HG03135 (cell line): ENCODE data around the gene SLC25A25.
"Not testable (repeated sequence)": the region's sequence is repeated elsewhere in the genome, so short reads cannot be mapped to it uniquely, and the experiment has no call there.

Experiments
- ATAC-seq: cut with Tn5 transposase; IDR thresholded peaks from one replicate; pipeline ENCODE4 v1.9.1; 2021; ENCODE audit warnings: mild to moderate bottlenecking, moderate library complexity; ENCODE audit not compliant: unreplicated experiment

The SLC25A25 gene

GRCh38 chr9:128108269-128109049 lies 40.4 kb downstream of the SLC25A25 start:
- ATAC-seq, result no peak

- no peak for ATAC-seq
Observed at GRCh38 chr9:128109050-128109709, 41.1 kb downstream of the SLC25A25 start.

DNA sequence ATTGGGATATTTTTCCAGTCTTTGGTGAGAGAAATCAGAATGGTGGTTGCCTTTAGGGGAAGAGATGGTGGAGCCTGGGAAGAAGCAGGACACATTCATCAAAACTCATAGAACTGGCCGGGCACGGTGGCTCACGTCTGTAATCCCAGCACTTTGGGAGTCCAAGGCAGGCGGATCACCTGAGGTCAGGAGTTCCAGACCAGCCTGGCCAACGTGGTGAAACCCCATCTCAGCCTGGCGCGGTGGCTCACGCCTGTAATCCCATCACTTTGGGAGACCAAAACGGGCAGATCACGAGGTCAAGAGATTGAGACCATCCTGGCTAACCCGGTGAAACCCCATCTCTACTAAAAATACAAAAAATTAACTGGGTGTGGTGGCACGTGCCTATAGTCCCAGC lies 43.7 kb downstream of the SLC25A25 start:
- not testable (repeated sequence) for ATAC-seq

GRCh38 chr9:128113526-128114325 lies 45.7 kb downstream of the SLC25A25 start:
- ATAC-seq, result no peak

- ATAC-seq, result no peak
Observed at GRCh38 chr9:128114326-128115186, 46.5 kb downstream of the SLC25A25 start.

DNA sequence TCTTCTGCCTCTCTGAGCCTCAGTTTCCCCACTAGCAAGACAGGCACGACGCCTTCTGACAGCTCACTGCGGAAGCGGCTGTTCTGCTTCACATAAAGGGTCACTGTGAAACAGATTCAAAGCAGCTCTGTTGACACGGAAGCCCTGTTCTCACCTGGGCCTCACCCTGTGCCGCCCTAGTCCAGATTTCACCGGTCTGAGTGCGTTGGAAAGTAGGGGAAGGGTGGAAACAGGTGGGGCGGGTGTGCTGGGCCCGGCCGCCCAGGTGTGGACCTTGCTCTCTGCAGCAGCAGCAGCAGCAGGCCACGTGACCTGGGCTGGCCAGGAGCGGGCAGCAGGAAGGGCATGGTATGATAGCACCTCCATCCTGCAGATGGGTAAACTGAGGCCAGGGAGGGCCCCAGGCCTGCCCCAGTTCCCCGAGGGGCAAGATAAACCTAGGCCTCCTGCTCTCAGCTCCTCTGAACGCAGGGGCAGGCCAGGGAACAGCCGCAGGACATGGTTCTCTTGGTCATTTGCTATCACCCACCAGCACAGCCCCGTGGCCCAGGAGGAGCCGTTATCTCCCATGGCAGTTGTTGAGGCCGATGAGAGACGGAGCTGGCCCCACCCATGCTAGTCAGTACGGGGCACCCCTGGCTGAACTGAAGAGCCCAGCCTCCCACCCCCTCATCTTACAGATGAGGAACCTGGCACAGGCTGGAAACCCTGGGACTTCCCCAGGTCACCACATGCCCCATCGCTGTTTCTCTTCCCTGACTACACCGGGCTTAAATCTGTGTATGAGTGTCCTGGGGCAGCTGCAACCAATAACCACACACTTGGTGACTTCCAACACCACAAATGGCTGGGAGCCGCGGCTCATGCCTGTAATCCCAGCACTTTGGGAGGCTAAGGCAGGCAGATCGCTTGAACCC lies 47.4 kb downstream of the SLC25A25 start:
- ATAC-seq, result no peak

- no peak for ATAC-seq
Observed at GRCh38 chr9:128116104-128117083, 48.4 kb downstream of the SLC25A25 start.

- peak; percentile 61 for ATAC-seq
Observed at GRCh38 chr9:128117613-128118471, 49.8 kb downstream of the SLC25A25 start.

DNA sequence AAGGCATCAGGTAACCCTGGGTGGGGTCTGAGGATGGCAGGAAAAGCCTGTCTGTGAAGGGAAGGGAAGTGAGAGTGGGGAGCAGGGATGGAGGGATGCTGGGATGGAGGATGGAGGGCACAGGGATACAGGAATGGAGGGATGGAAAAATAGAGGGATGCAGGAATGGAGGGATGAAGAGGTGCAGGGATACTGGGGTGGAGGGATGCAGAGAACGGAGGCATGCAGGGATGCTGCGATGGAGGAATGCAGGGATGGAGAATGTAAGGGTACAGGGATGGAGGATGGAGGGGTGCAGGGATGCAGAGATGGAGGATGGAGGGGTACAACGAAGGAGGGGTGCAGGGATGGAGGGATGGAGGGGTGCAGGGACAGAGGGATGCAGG lies 50.4 kb downstream of the SLC25A25 start:
- ATAC-seq, result no peak

DNA sequence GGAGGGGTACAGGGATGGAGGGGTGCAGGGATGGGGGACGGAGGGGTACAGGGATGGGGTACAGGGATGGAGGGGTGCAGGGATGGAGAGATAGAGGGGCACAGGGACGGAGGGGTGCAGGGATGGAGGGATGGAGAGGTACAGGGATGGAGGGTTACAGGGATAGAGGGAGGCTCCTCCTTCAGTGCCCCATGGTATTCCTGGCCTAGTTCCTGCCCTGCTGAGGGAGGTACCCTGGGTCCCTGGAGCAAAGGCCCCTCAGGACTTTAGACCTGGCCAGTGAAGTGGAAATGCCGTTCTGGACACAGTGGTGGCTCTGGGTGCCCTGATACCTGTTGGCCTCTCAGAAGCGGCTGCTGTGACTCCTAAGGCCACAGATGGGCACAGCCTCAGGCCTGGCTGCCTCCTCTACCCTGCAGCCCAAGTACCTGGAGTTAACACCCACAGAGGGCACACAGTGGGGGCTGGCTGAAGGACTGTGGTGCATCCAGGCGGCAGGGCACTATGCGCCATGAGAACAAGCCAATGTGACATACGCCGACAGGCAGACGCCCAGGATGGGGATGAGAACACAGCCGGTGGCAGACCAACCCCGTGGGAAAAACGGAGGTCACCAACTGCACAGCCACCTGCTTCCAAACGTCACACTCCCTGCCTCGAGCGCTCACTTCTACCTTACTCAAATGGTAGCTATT lies 51.1 kb downstream of the SLC25A25 start:
- no peak for ATAC-seq

DNA sequence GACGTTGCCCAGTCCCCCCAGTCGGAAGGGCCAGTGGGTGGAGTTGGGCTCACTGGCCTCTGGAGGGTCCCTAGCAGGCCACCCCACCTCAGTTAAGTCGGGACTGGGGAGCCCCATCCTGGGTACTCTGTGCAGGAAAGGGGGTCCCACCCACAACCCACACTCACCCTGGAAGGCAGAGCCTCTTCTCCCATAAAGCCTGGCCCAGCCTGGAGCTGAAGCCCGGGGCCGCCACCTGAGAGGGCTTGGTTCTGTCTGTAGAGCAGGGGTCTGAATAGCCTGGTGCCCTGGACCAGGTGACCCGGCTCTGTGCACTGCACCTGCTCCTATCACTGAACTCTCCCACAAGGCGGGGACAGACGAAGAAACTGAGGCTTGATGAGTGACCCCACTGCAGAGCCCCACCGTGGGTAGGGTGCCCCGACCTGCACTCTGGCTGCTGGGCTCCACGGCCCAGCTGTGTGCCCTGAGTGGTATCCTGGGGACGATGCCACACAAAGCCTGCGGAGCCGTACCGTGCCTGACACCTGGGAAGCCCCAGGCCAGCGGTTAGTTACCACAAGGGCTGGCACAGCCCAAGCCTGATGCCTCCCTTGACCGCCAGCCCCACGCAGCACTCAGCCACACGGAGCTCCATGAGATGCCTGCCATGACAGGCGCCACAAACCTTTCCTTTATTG lies 52.2 kb downstream of the SLC25A25 start:
- ATAC-seq, result no peak

- no peak for ATAC-seq
Observed at GRCh38 chr9:128120741-128121465, 52.9 kb downstream of the SLC25A25 start.

- no peak for ATAC-seq
Observed at GRCh38 chr9:128121466-128121810, 53.4 kb downstream of the SLC25A25 start.

GRCh38 chr9:128121924-128122808 lies 54.1 kb downstream of the SLC25A25 start:
- no peak for ATAC-seq

DNA sequence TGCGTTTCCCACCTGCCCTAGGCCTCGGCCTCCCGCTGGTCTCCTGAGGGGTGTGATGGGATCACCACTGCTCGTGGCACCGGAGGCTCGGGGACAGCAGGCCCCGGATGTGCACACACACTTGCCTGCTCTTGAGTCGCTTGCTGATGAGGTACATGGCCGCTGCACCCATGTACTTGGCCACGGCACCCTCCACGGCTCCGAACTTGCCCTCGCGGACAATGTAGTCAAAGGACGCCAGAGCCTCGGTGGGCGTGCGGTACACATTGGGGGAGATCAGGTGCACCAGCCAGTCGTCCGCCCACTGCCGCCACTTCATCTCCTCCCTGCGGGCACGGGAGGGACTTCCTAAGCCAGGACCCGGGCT lies 54.8 kb downstream of the SLC25A25 start:
- ATAC-seq, result no peak
